Prostate gland (tissue), 2 donors: ENCODE results near the gene TSPAN18. TPM values are rescaled to one million over a fixed set of nuclear protein-coding genes. Genes with fewer than 3 reads are reported as not detected.

ENCODE experiments used
- DNase-seq: peaks from one replicate; pipeline ENCODE4 v3.0.0-alpha.2; 2019; ENCODE audit warnings: low spot score
- H3K27ac ChIP-seq, 2 donors: fragments of 200-600 bp; sonication (generic); 2 replicates each; pipeline ENCODE4 v1.5.1; 2017 to 2019
- H3K27me3 ChIP-seq: fragments of 200-600 bp; sonication (generic); replicated peaks from 2 replicates; pipeline ENCODE4 v1.5.1; 2019; ENCODE audit not compliant: insufficient read depth
- H3K36me3 ChIP-seq, 2 donors: fragments of 200-600 bp; sonication (generic); 1 replicate in 1 of 2; 2 replicates in 1 of 2; pipeline versions ENCODE4 v1.5.1 to v1.8.1; 2017 to 2019
- H3K4me1 ChIP-seq: fragments of 200-600 bp; sonication (generic); replicated peaks from 2 replicates; pipeline ENCODE4 v1.5.1; 2019
- H3K4me3 ChIP-seq, 2 donors: fragments of 200-600 bp; sonication (generic); 2 replicates each; pipeline ENCODE4 v1.5.1; 2017 to 2019
- H3K9me3 ChIP-seq: fragments of 200-600 bp; sonication (generic); 2 replicates; pipeline ENCODE4 v1.5.1; 2017
- POLR2A ChIP-seq: fragments of 450-650 bp; IDR thresholded peaks from one replicate; pipeline ENCODE4 v1.6.1; 2016; ENCODE audit warnings: antibody characterized with exemption, mild to moderate bottlenecking
- POLR2AphosphoS5 ChIP-seq: sonication (generic); formaldehyde crosslinking; IDR thresholded peaks from one replicate; pipeline ENCODE4 v1.6.1; 2017; ENCODE audit warnings: antibody characterized with exemption
- WGBS: methylation state at CpG from one replicate; pipeline ENCODE4 v1.1.5; 2018; 5-methylcytosine and 5-hydroxymethylcytosine counted together
- intact Hi-C: fragments of 100-400 bp; cut with DNase I; formaldehyde crosslinking; loops from one replicate; pipeline ENCODE4 v1.14.2; 2022
- total RNA-seq, 2 donors: library from RNA; depleted of rRNA; stranded (reverse); fragments of >200 nt; gene quantifications; one replicate each; pipeline ENCODE4 v1.1.0, GENCODE V29; 2016
- TF ChIP-seq, protein P1 (sequence below), 4 experiments: fragments of 200-600 bp in 2 of 4; fragments of 450-650 bp in 2 of 4; sonication (generic) in 2 of 4; IDR thresholded peaks; 1 replicate in 3 of 4; 2 replicates in 1 of 4; pipeline ENCODE4 v1.5.1; 2016 to 2019; ENCODE audit warnings: antibody characterized with exemption in 4 of 4, mild to moderate bottlenecking in 2 of 4, moderate library complexity in 2 of 4

TSPAN18 gene
- total RNA-seq, 2 donors from 2014 or later = 4.1 to 6.6 TPM

DNA sequence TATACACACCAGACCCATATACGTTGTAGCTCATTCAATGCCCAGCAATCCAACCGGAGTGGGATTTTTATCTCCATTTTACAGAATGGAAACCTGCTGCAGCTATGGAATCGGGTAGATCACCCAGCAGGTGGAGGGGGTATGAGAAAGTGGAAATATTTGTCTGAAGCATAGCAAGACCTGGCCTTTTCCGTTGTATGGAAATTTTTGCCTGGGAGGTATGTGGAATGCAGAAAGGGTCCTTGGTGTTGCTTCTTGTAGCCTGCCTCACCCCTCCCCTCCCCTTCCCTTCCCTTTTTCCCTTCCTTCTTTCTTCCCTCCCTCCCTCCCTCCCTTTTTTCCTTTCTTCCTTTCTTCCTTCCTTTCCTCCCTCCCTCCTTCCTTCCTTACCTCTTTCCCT is 15.2 kb downstream of the TSPAN18 start:
- Histone ChIP-seq H3K27me3 (no peaks in the 10 kb centered on the region), H3K27ac (no peak overlapping the region), H3K9me3 (no peaks in the 10 kb centered on the region), H3K4me1 (no peaks in the 10 kb centered on the region), H3K4me3 (no peak overlapping the region), H3K36me3 (no peaks in the 10 kb centered on the region)
- DNase-seq = no peak
- intact Hi-C loops = no loop called here
- TF ChIP-seq POLR2AphosphoS5 (no peak), POLR2A (no peak)
- TF ChIP-seq, protein P1, sequence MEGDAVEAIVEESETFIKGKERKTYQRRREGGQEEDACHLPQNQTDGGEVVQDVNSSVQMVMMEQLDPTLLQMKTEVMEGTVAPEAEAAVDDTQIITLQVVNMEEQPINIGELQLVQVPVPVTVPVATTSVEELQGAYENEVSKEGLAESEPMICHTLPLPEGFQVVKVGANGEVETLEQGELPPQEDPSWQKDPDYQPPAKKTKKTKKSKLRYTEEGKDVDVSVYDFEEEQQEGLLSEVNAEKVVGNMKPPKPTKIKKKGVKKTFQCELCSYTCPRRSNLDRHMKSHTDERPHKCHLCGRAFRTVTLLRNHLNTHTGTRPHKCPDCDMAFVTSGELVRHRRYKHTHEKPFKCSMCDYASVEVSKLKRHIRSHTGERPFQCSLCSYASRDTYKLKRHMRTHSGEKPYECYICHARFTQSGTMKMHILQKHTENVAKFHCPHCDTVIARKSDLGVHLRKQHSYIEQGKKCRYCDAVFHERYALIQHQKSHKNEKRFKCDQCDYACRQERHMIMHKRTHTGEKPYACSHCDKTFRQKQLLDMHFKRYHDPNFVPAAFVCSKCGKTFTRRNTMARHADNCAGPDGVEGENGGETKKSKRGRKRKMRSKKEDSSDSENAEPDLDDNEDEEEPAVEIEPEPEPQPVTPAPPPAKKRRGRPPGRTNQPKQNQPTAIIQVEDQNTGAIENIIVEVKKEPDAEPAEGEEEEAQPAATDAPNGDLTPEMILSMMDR (IDR thresholded peaks at IDR 0.05) = no peak
- WGBS = 90% methylated on average over 4 of the region's 4 CpGs

DNA sequence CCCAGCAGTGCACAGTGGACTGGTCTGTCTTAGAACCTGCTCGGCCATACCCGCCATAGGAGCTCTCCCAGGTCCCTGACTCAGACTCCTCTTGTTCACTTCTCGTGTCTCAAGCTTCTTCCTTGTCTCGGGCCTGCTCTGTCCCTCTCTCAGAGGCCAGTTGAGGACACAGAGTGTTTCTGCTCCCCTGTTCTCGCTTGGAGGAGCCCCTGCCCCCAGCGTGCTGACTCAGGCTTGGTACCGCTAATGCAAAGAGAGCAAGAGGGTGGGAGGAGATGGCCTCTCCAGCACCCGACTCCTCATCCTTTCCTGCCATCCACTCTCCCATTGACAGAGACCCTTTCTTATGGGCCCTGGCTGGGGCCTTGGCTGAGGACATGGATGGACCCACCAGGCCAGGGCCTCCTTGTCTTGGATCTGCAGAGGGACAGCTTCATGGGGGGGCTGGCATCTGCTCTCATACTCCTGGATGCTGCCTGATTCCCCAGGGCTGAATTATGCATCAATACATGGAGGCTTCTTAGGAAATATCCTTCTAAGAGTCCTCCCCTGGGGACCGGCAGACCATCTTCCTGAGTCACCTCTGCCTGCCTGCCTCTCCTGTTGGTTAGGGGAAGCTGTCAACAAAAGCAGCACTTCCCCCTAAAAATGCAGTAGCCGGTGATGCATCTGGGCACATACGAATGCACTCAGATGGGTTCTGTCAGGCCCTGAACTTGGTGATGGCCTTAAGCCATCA is 15.9 kb downstream of the TSPAN18 start:
- 83% methylated on average over 11 of the region's 11 CpGs for WGBS
- no peak overlapping the region for H3K27ac ChIP-seq

DNA sequence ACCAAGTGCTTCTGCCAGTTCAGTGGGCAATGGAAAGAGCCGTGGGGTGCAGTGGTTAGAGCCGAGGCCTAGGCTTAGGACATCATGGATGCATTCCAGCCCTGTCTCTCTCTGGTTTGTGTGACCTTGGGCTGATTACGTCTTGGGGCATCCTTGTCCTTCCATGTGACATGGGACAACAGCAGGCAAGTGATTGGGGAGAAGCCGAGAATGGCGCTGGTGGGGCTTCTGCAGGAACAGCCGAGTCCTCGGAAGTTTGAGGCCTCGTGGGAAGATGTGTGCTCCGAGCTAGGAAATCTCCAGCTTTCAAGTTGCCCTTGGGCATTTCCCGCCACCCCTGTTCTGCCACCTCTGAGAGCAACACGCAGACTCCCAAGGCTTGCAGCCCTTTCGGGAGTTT is 16.6 kb downstream of the TSPAN18 start:
- Histone ChIP-seq H3K27me3 (no peaks in the 10 kb centered on the region), H3K27ac (no peak overlapping the region), H3K9me3 (no peaks in the 10 kb centered on the region), H3K4me3 (no peak overlapping the region), H3K36me3 (no peaks in the 10 kb centered on the region), H3K4me1 (no peaks in the 10 kb centered on the region)
- no peak for DNase-seq
- 82% methylated on average over 12 of the region's 12 CpGs for WGBS
- intact Hi-C loops = no loop called here
- TF ChIP-seq, protein P1 (IDR thresholded peaks at IDR 0.05) = no peak

More for the DNA sequence above, 15.9 kb downstream of the TSPAN18 start:
- Histone ChIP-seq H3K9me3 (no peaks in the 10 kb centered on the region), H3K4me3 (no peak overlapping the region), H3K36me3 (no peaks in the 10 kb centered on the region), H3K4me1 (no peaks in the 10 kb centered on the region), H3K27me3 (no peaks in the 10 kb centered on the region)
- TF ChIP-seq, protein P1 (IDR thresholded peaks at IDR 0.05) = no peak
- TF ChIP-seq POLR2A (no peak), POLR2AphosphoS5 (no peak)
- intact Hi-C loops = no loop called here
- no peak for DNase-seq

DNA sequence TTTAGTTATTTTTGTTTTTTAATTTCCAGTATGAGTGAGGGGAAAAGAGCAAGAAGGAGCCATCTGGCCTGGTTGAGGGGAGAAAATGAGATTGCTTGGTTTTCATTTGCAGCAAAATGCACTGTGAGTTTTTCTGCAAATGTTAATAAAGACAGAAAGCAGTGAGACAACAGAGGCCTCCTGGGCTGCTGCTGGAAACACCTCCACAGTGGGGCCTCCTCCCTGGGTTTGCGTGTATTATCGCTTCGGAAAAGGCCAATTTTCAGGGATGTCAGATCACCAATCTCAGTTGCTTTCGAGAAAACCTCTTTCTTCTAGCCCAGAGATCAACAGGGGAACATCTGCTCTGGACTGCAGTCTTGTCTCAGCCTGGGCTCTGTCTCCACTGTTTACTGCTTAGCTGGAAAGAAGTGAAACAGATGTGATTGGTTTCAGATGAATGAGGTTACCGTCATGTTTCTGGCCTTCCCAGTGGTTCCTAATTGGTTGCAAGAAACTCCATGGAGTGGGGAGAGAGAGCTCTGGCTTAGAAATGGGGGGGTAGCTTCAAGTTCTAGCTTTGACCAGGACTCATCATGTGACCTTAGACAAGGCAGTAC is 17.3 kb downstream of the TSPAN18 start:
- H3K4me1 ChIP-seq = no peaks in the 10 kb centered on the region
- no peak overlapping the region for H3K27ac ChIP-seq
- DNase-seq = no peak
- no peak overlapping the region for H3K4me3 ChIP-seq
- 48% methylated on average over 5 of the region's 5 CpGs for WGBS
- no peaks in the 10 kb centered on the region for H3K9me3 ChIP-seq
- H3K36me3 ChIP-seq = no peaks in the 10 kb centered on the region
- intact Hi-C loops = no loop called here
- TF ChIP-seq POLR2AphosphoS5 (peak; percentile 7), POLR2A (no peak)
- TF ChIP-seq, protein P1 (IDR thresholded peaks at IDR 0.05) = no peak
- no peaks in the 10 kb centered on the region for H3K27me3 ChIP-seq

DNA sequence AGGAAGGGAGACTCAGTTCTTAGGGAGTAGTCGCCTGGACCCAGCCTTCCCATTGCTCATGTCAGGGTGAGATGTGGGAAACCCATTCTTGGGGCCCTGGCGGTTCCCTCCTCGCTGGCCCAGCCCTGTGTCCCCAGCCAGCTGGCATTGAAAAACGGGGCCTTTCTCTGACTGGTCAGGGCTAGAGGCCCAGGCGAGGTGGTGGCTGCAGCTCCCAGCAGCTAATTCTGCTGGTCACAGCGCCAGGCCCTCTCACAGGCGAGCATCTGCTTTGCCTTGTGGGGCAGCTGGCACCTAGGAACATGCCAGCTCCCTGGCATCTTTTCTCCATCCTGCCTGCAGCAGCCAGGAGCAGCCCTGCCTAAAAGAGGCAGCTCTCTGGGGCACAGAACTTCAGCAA is 20.1 kb downstream of the TSPAN18 start:
- intact Hi-C loops = no loop called here
- TF ChIP-seq POLR2A (no peak), POLR2AphosphoS5 (no peak)
- TF ChIP-seq, protein P1 (IDR thresholded peaks at IDR 0.05) = no peak
- Histone ChIP-seq H3K9me3 (no peaks in the 10 kb centered on the region), H3K4me3 (no peak overlapping the region), H3K4me1 (no peaks in the 10 kb centered on the region), H3K27ac (no peak overlapping the region), H3K36me3 (no peaks in the 10 kb centered on the region), H3K27me3 (no peaks in the 10 kb centered on the region)
- no peak for DNase-seq
- WGBS = 76% methylated on average over 7 of the region's 7 CpGs
